ENCODE results near the gene FUT1. TPM values are rescaled to one million over a fixed set of nuclear protein-coding genes. Genes with fewer than 3 reads are reported as not detected.
A peak's percentile ranks its signal among the peaks of the same experiment; 100 is the strongest.

Gene FUT1
- total and polyA plus RNA-seq, 2 donors (not counting 3 experiments of a cell fraction or from before 2014, with no cell fraction given): 1.9 to 4.8 TPM

DNA sequence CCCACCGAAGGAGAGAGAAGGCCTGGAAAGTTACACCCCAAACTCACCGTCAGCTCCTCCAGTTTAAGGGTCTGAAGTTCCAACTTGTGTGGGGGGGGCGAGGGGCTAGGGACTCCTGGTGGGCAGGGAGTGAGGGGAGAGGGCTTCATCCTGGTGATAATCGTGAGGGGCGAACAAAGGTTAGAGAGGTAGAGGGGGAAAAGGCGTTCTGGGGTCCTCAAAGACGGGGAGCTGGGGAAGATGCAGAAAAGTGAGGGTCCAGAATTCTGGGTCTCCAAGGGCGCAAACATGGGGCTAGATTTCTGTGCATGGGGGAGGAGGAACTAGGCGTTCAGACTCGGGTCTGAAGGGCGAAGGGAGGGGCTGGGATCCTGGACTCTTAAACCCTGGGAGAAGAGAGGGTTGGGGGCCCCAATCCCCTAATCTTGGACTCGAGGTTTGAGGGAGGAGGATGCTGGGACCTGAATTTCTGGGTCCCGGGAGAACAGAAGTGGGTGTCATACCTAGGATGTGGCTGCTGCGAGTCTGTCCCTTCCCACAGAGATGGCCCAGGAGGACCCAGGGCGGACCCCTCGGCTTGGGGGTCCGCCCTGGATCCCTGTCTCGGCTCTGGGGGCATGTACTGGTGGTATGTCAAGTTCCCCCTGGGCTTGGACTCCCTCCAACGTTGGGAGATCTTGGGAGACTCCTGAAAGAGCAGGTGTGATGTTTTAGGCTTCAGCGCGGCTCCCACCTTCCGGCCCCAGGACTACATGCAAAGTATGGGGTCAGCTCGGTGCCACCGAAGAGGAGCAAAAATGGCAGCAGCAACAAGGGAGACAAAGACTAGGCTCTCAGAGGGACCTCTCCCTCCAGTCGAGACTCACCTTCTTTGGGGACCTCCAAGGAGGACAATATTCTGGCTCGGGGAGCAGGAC lies 37.4 kb downstream of the FUT1 start:
- Histone ChIP-seq H3K36me3 (ENCODE audit: control insufficient read depth in 2 of 2, extremely low read depth in 1 of 2, insufficient read depth in 2 of 2, low read length in 2 of 2) (no peaks in the 10 kb centered on the region), H4K20me1 (replicated peaks; ENCODE audit: control insufficient read depth, extremely low read depth, insufficient read depth, low read length) (no peaks in the 10 kb centered on the region), H3K79me2 (ENCODE audit: control insufficient read depth, insufficient read depth, low read length) (no peaks in the 10 kb centered on the region), H3K27me3 (ENCODE audit: control insufficient read depth in 2 of 2, insufficient read depth in 2 of 2, low read length in 2 of 2) (no peaks in the 10 kb centered on the region), H3K9me1 (replicated peaks; ENCODE audit: control insufficient read depth, extremely low read depth, insufficient read depth, low read length) (no peaks in the 10 kb centered on the region), H3K4me2 (ENCODE audit: insufficient read depth, low read length) (peak overlapping the region; percentile 72), H3K27ac (ENCODE audit: insufficient read depth, low read depth, low read length) (peak overlapping the region; percentile 52), H3K9me3 (replicated peaks; ENCODE audit: control insufficient read depth, insufficient read depth, low read length) (no peaks in the 10 kb centered on the region), H3K4me3 (replicated peaks in 1 of 3; ENCODE audit: insufficient read depth in 1 of 3, low read depth in 1 of 3, low read length in 3 of 3) (peak overlapping the region; percentile 31 to 43 (median 41)), H3K9ac (replicated peaks; ENCODE audit: extremely low read depth, insufficient read depth, low read length) (peak overlapping the region; percentile 76), H3K4me1 (ENCODE audit: control insufficient read depth, extremely low read depth, insufficient read depth, low read length) (peaks cover 15% of the 10 kb centered on the region), H2AFZ (ENCODE audit: low read depth, low read length) (peak overlapping the region; percentile 69)
- dilution Hi-C loops (cut with MboI; ENCODE audit: extremely low pct_ligation_motif_present, low sequenced_read_pairs): no loop called here
- FAIRE-seq (no peak), DNase-seq (ENCODE audit: low read depth, low spot score) (peak; percentile 22)
- ChIA-PET CTCF (interaction anchor here (1.0 to 3.9 kb wide), 6 partner anchors 10 to 69 kb away, joined by 5 to 29 read pairs (median 16); partner anchors contain the start of gene CA11), POLR2A (no interaction called here)
- BruUV-seq (replicated peaks): no TSS peak
- intact Hi-C loops (cut with micrococcal nuclease): loop anchor here (1.0 kb wide), 4 partner anchors 10 to 69 kb away; partner anchors contain the start of genes CA11 and RASIP1
- TF ChIP-seq EZH2 (IDR thresholded peaks at IDR 0.05; ENCODE audit: borderline replicate concordance, low read depth, low read length, severe bottlenecking) (no peak), GATA2 (IDR thresholded peaks at IDR 0.05; ENCODE audit: insufficient read depth, insufficient read length, low read depth, low read length) (no peak), POLR2AphosphoS5 (IDR thresholded peaks at IDR 0.05; ENCODE audit: insufficient read depth, low read depth, low read length) (no peak), MYC (IDR thresholded peaks at IDR 0.05; ENCODE audit: low read depth, low read length) (no peak), JUN (IDR thresholded peaks at IDR 0.05; ENCODE audit: borderline replicate concordance, insufficient read depth, insufficient read length, low read depth) (no peak), POLR2A (IDR thresholded peaks at IDR 0.05; ENCODE audit: low read depth, low read length) (no peak), FOS (IDR thresholded peaks at IDR 0.05; ENCODE audit: borderline replicate concordance, insufficient read depth, low read length) (no peak)
- TF ChIP-seq, protein P1, sequence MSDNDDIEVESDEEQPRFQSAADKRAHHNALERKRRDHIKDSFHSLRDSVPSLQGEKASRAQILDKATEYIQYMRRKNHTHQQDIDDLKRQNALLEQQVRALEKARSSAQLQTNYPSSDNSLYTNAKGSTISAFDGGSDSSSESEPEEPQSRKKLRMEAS (IDR thresholded peaks at IDR 0.05; ENCODE audit: insufficient read depth, insufficient read length): no peak
- TF ChIP-seq, protein P2, sequence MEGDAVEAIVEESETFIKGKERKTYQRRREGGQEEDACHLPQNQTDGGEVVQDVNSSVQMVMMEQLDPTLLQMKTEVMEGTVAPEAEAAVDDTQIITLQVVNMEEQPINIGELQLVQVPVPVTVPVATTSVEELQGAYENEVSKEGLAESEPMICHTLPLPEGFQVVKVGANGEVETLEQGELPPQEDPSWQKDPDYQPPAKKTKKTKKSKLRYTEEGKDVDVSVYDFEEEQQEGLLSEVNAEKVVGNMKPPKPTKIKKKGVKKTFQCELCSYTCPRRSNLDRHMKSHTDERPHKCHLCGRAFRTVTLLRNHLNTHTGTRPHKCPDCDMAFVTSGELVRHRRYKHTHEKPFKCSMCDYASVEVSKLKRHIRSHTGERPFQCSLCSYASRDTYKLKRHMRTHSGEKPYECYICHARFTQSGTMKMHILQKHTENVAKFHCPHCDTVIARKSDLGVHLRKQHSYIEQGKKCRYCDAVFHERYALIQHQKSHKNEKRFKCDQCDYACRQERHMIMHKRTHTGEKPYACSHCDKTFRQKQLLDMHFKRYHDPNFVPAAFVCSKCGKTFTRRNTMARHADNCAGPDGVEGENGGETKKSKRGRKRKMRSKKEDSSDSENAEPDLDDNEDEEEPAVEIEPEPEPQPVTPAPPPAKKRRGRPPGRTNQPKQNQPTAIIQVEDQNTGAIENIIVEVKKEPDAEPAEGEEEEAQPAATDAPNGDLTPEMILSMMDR (IDR thresholded peaks at IDR 0.05; ENCODE audit: extremely low read depth in 1 of 2, insufficient read depth in 1 of 2, low read depth in 1 of 2, low read length in 2 of 2): no peak
